Activated gamma-delta T cell treated with Interleukin-2 at 50 U/mL for 16 hours (primary cell): ENCODE results near the gene CYTL1.
"Not testable (repeated sequence)": the region's sequence is repeated elsewhere in the genome, so short reads cannot be mapped to it uniquely, and the experiment has no call there.

ENCODE experiments used
- DNase-seq: peaks from one replicate; pipeline ENCODE4 v3.0.0-alpha.2; 2020

CYTL1 gene

DNA sequence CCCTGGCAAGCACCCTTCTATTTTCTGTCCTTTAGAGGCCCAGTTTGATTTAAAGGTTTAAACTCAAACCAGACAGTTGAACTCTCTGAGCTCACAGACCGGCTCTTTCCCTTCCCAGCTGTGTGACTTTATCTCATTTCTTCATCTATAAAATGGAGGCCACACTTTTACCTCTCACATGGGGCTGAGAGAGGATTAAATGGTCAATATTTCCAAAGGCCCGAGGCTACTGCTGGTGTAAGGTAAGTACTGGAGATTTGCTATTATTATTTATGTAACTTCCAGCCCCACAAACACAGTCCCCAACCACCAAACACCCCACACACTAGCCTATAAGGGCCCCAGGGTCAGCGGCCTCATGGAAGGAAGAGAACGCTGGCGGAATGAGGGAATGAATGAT, 13.6 kb upstream of the CYTL1 start:
- DNase-seq = no peak

GRCh38 chr4:5030927-5031326, 11.7 kb upstream of the CYTL1 start:
- DNase-seq = no peak

- no peak for DNase-seq
These were observed 11.0 kb upstream of the CYTL1 start for GRCh38 chr4:5030221-5030620.

- no peak for DNase-seq
These were observed 10.2 kb upstream of the CYTL1 start for GRCh38 chr4:5029447-5029846.

GRCh38 chr4:5028480-5028879, 9.2 kb upstream of the CYTL1 start:
- no peak for DNase-seq

GRCh38 chr4:5027346-5027745, 8.1 kb upstream of the CYTL1 start:
- DNase-seq = no peak

GRCh38 chr4:5026371-5026770, 7.1 kb upstream of the CYTL1 start:
- DNase-seq = no peak

DNA sequence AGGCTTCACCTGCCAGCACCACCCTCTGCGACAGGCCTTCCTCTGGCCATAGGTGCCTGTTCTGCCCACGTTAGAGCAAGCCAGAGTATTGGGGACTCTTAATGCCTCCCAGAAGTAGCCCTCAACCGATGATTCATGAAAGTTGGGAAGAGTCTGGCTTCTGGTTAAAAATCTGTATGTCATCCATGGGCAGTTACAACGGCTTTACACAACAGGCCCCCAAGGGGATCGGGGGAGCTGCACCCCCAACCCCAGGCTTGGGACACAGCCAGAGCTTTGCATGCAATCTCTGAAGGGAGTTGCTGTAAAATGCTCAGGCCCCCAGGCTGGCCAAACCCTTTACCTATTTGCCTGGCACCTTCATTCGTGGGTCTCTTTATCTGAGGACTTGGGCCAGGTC, 5.4 kb upstream of the CYTL1 start:
- DNase-seq = no peak

- DNase-seq = no peak
These were observed 2.3 kb upstream of the CYTL1 start for GRCh38 chr4:5021546-5021945.

- DNase-seq = no peak
These were observed 1.1 kb upstream of the CYTL1 start for GRCh38 chr4:5020341-5020740.

GRCh38 chr4:5019796-5020195, 538 bp upstream of the CYTL1 start:
- no peak for DNase-seq

GRCh38 chr4:5018603-5019002, 655 bp downstream of the CYTL1 start:
- DNase-seq = no peak

- DNase-seq = no peak
These were observed 1.2 kb downstream of the CYTL1 start for GRCh38 chr4:5018096-5018495.

DNA sequence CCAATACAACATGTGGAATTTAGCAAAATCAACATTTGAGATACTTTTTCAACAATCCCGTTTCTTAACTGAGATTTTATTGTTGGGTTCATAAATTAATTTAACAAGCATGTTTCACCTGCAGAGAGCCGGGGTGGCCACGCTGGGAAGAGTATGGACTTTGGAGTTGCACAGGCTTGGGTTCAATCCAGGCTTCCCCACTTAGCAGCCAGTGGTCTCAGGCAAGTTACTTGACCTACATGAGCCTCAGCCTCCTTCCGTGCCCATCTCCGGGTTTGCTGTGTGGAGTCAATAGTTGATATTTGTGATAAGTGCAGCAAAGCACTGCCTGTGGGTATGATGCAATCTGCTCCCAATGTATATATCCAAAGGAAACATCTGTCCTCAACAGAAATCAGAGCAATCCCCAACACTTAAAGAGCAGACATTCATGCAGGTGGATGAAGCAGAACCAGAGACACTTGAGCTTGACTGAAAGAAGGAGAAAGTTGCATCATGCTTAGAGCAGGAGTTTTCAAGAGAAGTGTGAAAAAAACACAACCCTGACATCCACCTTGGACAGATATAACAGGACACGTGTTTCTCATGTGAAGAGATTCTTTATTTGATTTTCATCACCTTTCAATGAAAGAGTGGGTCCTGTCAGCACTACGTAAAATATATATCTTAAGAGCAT, 5.1 kb downstream of the CYTL1 start:
- no peak for DNase-seq

- DNase-seq = no peak
These were observed 6.3 kb downstream of the CYTL1 start for GRCh38 chr4:5012958-5013357.

- no peak for DNase-seq
These were observed 6.9 kb downstream of the CYTL1 start for GRCh38 chr4:5012244-5012898.

- no peak for DNase-seq
These were observed 8.3 kb downstream of the CYTL1 start for GRCh38 chr4:5010984-5011383.

DNA sequence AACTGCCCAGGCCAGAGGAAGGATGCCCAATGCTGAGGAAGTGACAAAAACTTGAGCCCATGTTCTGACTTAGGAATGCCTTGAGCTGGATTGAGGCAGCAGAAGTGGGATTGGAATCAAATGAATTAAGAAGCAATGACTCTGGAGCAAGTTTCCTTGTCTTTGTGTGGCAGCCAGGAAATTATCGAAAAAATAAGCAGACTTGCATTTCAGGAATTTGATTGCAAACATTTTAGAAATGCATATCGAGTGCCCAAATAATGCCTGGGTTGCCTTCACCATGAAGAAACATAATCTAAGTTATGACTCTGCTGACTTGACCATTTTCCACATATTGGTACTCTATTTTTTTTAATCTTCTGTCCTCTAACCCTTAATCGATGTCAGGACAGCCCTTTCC, 9.5 kb downstream of the CYTL1 start:
- no peak for DNase-seq

- not testable (repeated sequence) for DNase-seq
These were observed 12.3 kb downstream of the CYTL1 start for GRCh38 chr4:5006932-5007331.

GRCh38 chr4:5004496-5004895, 14.8 kb downstream of the CYTL1 start:
- DNase-seq = no peak

GRCh38 chr4:5003918-5004317, 15.3 kb downstream of the CYTL1 start:
- DNase-seq = no peak

GRCh38 chr4:5003372-5003857, 15.8 kb downstream of the CYTL1 start:
- DNase-seq = no peak

GRCh38 chr4:5001641-5002040, 17.6 kb downstream of the CYTL1 start:
- DNase-seq = not testable (repeated sequence)

- DNase-seq = not testable (repeated sequence)
These were observed 22.3 kb downstream of the CYTL1 start for GRCh38 chr4:4996935-4997334.

GRCh38 chr4:4995908-4996265, 23.4 kb downstream of the CYTL1 start:
- DNase-seq = no peak
